DOHH2 (cell line): Measurements from ENCODE around the gene TUBB2A.

Experiments
- H3F3A ChIP-seq: fragments of 200-600 bp; sonication (generic), shearing (Covaris generic); 2 replicates; pipeline ENCODE4 v1.6.0; 2016; ENCODE audit warnings: antibody characterized with exemption, mild to moderate bottlenecking; ENCODE audit not compliant: control insufficient read depth, insufficient read depth
- H3K27ac ChIP-seq: fragments of 200-600 bp; sonication (generic); 2 replicates; pipeline ENCODE4 v1.5.1; 2014; ENCODE audit warnings: low read depth, mild to moderate bottlenecking, low read length, moderate library complexity
- H3K27me3 ChIP-seq: fragments of 200-600 bp; sonication (generic); 2 replicates; pipeline ENCODE4 v1.6.1; 2014; ENCODE audit warnings: mild to moderate bottlenecking, low read length, mixed read lengths; ENCODE audit not compliant: control insufficient read depth
- H3K36me3 ChIP-seq: fragments of 200-600 bp; sonication (generic); 2 replicates; pipeline ENCODE4 v1.6.1; 2014; ENCODE audit warnings: mild to moderate bottlenecking, low read length, moderate library complexity, mixed read lengths; ENCODE audit not compliant: control insufficient read depth
- H3K4me1 ChIP-seq: fragments of 200-600 bp; sonication (generic); 2 replicates; pipeline ENCODE4 v1.6.1; 2014; ENCODE audit warnings: mild to moderate bottlenecking, low read length, mixed read lengths; ENCODE audit not compliant: control insufficient read depth
- H3K4me2 ChIP-seq: fragments of 200-600 bp; sonication (generic); 2 replicates; pipeline ENCODE4 v1.6.0; 2014; ENCODE audit warnings: mild to moderate bottlenecking, low read length, moderate library complexity
- H3K4me3 ChIP-seq: fragments of 200-600 bp; sonication (generic); 2 replicates; pipeline ENCODE4 v1.5.1; 2014; ENCODE audit warnings: mild to moderate bottlenecking, low read length, mixed read lengths
- H3K79me2 ChIP-seq: fragments of 200-600 bp; sonication (generic); 2 replicates; pipeline ENCODE4 v1.6.1; 2014; ENCODE audit warnings: mild to moderate bottlenecking, low read length, mixed read lengths; ENCODE audit not compliant: control insufficient read depth
- H3K9me2 ChIP-seq: fragments of 200-600 bp; sonication (generic); replicated peaks from 2 replicates; pipeline ENCODE4 v1.6.1; 2014; ENCODE audit warnings: mild to moderate bottlenecking, low read length, mixed read lengths; ENCODE audit not compliant: control insufficient read depth
- H3K9me3 ChIP-seq: fragments of 200-600 bp; sonication (generic); 2 replicates; pipeline ENCODE4 v1.6.1; 2014; ENCODE audit warnings: antibody characterized with exemption, low read length, mixed read lengths; ENCODE audit not compliant: control insufficient read depth, insufficient read depth
- H4K20me1 ChIP-seq: fragments of 200-600 bp; sonication (generic); 2 replicates; pipeline ENCODE4 v1.6.0; 2014; ENCODE audit warnings: low read depth, mild to moderate bottlenecking, antibody characterized with exemption, low read length, moderate library complexity; ENCODE audit not compliant: control insufficient read depth, insufficient read depth
- EZH2phosphoT487 ChIP-seq: fragments of 200-600 bp; sonication (generic); IDR thresholded peaks from 2 replicates; pipeline ENCODE4 v1.6.1; 2017; ENCODE audit warnings: borderline replicate concordance, mild to moderate bottlenecking, antibody characterized with exemption, low read length, moderate library complexity, mixed read lengths
- TF ChIP-seq, protein P1 (sequence below): fragments of 200-600 bp; sonication (generic); IDR thresholded peaks from one replicate; pipeline ENCODE4 v1.5.1; 2014; ENCODE audit warnings: antibody characterized with exemption, mild to moderate bottlenecking, low read depth, low read length; ENCODE audit not compliant: poor library complexity, severe bottlenecking

TUBB2A gene

DNA sequence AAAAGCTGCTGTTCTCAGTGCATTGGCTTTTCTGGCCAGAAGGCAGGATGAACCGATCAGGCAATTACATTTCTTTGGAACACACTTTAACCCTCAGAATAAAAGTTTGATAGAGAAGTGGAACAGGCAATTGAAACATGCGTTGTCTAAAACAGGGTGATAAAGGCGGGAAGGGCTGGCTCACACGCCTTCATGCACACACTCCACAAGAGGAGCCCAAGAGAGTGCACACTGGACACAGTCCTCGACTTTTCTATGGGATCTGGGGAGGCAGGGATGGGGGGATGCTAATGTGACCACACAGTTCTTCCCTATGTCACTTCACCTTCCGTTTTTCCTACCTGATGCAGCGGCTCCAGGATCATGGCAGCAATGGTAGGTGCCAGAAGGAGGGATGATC, 30.9 kb upstream of the TUBB2A start:
- Histone ChIP-seq H3K4me2 (no peak overlapping the region), H3K9me3 (no peaks in the 10 kb centered on the region), H3K9me2 (no peaks in the 10 kb centered on the region), H3K4me3 (no peak overlapping the region), H3K27ac (no peak overlapping the region), H3K79me2 (no peaks in the 10 kb centered on the region), H3K27me3 (no peaks in the 10 kb centered on the region), H4K20me1 (no peaks in the 10 kb centered on the region), H3K36me3 (no peaks in the 10 kb centered on the region), H3F3A (no peaks in the 10 kb centered on the region), H3K4me1 (peaks cover 9% of the 10 kb centered on the region)
- no peak for TF ChIP-seq EZH2phosphoT487
- TF ChIP-seq, protein P1, sequence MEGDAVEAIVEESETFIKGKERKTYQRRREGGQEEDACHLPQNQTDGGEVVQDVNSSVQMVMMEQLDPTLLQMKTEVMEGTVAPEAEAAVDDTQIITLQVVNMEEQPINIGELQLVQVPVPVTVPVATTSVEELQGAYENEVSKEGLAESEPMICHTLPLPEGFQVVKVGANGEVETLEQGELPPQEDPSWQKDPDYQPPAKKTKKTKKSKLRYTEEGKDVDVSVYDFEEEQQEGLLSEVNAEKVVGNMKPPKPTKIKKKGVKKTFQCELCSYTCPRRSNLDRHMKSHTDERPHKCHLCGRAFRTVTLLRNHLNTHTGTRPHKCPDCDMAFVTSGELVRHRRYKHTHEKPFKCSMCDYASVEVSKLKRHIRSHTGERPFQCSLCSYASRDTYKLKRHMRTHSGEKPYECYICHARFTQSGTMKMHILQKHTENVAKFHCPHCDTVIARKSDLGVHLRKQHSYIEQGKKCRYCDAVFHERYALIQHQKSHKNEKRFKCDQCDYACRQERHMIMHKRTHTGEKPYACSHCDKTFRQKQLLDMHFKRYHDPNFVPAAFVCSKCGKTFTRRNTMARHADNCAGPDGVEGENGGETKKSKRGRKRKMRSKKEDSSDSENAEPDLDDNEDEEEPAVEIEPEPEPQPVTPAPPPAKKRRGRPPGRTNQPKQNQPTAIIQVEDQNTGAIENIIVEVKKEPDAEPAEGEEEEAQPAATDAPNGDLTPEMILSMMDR = no peak

DNA sequence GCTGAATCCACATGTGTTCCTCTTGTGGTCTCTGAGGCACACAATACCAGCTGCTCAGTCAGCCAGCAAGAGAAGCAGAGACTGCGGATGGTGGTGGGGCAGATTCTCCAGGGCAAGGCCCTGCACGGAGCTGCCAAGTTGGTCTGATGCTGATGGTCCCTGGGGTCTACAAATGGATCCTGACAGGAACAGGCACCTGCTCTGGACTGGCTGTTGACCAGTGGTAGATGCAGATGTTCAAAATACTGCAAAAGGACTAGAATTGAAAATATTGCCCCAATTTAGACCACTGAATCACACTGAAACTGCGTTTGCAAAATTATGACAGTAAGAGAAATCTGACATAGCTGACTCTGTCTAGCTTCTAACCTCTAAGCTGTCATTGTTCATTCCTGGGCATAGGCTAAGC, 29.6 kb upstream of the TUBB2A start:
- Histone ChIP-seq H3F3A (no peaks in the 10 kb centered on the region), H3K9me3 (no peaks in the 10 kb centered on the region), H4K20me1 (no peaks in the 10 kb centered on the region), H3K4me3 (no peak overlapping the region), H3K4me2 (no peak overlapping the region), H3K9me2 (no peaks in the 10 kb centered on the region), H3K27me3 (no peaks in the 10 kb centered on the region), H3K36me3 (no peaks in the 10 kb centered on the region), H3K27ac (no peak overlapping the region), H3K79me2 (no peaks in the 10 kb centered on the region), H3K4me1 (peaks cover 9% of the 10 kb centered on the region)
- TF ChIP-seq, protein P1 = no peak
- no peak for TF ChIP-seq EZH2phosphoT487

DNA sequence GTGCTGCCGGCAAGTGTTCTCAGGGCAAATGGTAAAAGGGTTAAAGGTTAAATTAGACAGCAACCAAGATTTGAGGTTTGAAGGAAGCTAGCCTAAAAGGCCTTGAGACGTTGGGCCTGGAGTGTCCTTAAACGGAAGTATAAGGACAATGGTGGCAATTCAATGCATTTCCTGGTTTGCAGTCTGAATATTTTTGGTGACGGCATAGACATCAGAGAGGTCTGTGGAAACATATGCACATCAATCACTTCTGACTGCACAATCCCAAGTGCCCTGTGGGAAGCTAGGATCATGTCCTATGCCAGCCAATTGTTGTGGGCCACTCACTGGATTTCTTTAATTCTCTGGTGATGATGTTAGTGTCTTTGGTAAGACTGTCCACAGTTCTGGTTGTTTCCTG, 25.7 kb upstream of the TUBB2A start:
- no peaks in the 10 kb centered on the region for H3K9me2 ChIP-seq
- H3K27ac ChIP-seq = no peak overlapping the region
- no peaks in the 10 kb centered on the region for H4K20me1 ChIP-seq
- H3K36me3 ChIP-seq = no peaks in the 10 kb centered on the region
- TF ChIP-seq EZH2phosphoT487 = no peak
- TF ChIP-seq, protein P1 = no peak
- peaks cover 9% of the 10 kb centered on the region for H3K4me1 ChIP-seq
- no peaks in the 10 kb centered on the region for H3F3A ChIP-seq
- no peaks in the 10 kb centered on the region for H3K9me3 ChIP-seq
- H3K79me2 ChIP-seq = no peaks in the 10 kb centered on the region
- no peak overlapping the region for H3K4me2 ChIP-seq
- peaks cover 3% of the 10 kb centered on the region; the same call in 1 of the 2 replicates for H3K27me3 ChIP-seq
- H3K4me3 ChIP-seq = no peak overlapping the region
